Breast epithelium (tissue), 3 donors: ENCODE results near the gene NOTUM.

ENCODE experiments used
- POLR2A ChIP-seq: fragments of 450-650 bp; IDR thresholded peaks from one replicate; pipeline ENCODE4 v1.6.1; 2016; ENCODE audit warnings: antibody characterized with exemption, mild to moderate bottlenecking, moderate library complexity
- TF ChIP-seq, protein P1 (sequence below), 3 donors: fragments of 450-650 bp; IDR thresholded peaks; one replicate each; pipeline ENCODE4 v1.5.1; 2016 to 2017; ENCODE audit warnings: antibody characterized with exemption in 3 of 3, mild to moderate bottlenecking in 3 of 3, moderate library complexity in 3 of 3

DNA sequence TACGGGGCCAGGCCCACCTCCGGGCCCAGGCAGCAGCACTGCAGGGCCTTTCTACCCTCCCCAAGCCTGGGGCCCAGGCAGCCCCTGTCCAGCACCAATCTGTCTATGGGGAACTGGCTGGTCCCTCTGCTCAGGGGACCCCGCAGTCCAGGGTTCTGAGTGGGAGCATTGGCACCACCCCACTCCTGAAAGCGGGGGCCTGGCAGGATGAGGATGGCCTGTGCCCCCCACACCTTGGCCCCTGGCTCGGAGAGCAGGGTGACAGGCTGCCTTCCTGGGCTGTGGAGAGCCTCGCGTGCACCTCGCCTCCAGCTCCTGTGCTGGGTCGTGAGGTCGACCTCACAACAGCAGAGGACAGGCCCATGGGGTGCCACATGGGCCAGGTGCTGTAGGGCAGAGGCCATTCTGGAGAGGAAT is 57.6 kb downstream of the NOTUM start:
- TF ChIP-seq, protein P1, sequence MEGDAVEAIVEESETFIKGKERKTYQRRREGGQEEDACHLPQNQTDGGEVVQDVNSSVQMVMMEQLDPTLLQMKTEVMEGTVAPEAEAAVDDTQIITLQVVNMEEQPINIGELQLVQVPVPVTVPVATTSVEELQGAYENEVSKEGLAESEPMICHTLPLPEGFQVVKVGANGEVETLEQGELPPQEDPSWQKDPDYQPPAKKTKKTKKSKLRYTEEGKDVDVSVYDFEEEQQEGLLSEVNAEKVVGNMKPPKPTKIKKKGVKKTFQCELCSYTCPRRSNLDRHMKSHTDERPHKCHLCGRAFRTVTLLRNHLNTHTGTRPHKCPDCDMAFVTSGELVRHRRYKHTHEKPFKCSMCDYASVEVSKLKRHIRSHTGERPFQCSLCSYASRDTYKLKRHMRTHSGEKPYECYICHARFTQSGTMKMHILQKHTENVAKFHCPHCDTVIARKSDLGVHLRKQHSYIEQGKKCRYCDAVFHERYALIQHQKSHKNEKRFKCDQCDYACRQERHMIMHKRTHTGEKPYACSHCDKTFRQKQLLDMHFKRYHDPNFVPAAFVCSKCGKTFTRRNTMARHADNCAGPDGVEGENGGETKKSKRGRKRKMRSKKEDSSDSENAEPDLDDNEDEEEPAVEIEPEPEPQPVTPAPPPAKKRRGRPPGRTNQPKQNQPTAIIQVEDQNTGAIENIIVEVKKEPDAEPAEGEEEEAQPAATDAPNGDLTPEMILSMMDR (IDR thresholded peaks at IDR 0.05) = no peak
- TF ChIP-seq POLR2A = no peak
